GM12892 (cell line): ENCODE measurements around the gene ADAM11.

ENCODE experiments used
- POLR2A ChIP-seq: IDR thresholded peaks from 2 replicates; pipeline ENCODE4 v1.6.1; 2011; ENCODE audit warnings: low read depth, low read length, control low read depth
- POLR2AphosphoS5 ChIP-seq: IDR thresholded peaks from 2 replicates; pipeline ENCODE4 v1.6.1; 2011; ENCODE audit warnings: low read depth, low read length, control low read depth

DNA sequence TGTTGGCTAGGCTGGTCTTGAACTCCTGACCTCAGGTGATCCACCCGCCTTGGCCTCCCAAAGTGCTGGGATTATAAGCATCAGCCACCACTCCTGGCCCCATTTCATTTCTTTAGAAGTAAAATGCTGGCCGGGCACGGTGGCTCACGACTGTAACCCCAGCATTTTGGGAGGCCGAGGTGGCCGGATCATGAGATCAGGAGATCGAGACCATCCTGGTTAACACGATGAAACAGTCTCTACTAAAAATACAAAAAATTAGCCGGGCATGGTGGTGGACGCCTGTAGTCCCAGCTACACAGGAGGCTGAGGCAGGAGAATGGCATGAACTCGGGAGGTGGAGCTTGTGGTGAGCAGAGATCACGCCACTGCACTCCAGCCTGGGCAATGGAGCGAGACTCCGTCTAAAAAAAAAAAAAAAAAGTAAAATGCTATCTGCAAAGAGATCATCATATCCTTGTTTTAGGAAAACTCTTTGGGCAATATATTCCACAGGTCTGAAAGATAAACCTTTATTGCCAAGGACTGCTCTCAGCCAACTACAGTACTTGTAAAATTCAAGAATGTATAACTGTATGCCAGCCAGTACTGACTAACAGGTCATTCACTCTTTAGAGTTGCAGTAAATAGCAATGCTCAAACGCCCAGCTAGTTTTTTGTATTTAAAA is 67.5 kb downstream of the ADAM11 start:
- no peak for TF ChIP-seq POLR2A
- TF ChIP-seq POLR2AphosphoS5, result no peak
